Stimulated activated CD8-positive, alpha-beta memory T cell treated with anti-CD3 and anti-CD28 coated beads, Interleukin-12 subunit alpha, Interleukin-12 subunit beta, amount 100 ng/mL, for 24 hours (primary cell): ENCODE data around the gene GALNT17.

Source experiments
- DNase-seq: peaks from one replicate; pipeline ENCODE4 v3.0.0-alpha.2; 2020; ENCODE audit errors: extremely low read depth

GALNT17 gene

DNA sequence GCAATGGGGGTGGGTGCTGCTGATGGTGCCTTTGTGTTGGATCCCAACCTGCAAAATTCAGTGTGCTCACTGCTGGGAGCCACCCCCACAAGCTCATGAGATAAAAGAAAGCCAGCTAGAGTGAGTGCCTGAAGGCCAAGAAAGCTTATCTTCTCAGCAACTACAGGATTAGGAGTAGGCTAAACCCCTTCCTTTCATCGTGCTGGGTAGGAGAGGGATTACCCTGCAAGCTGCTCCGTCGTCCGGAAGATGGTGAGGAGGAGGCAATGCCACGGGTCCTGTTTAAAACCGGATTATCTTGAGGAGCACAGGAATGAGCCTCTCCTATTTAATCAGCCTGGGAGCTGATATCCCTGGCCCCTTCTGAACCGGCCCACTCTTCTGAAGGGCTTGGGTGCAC, 258.0 kb downstream of the GALNT17 start:
- DNase-seq: no peak

DNA sequence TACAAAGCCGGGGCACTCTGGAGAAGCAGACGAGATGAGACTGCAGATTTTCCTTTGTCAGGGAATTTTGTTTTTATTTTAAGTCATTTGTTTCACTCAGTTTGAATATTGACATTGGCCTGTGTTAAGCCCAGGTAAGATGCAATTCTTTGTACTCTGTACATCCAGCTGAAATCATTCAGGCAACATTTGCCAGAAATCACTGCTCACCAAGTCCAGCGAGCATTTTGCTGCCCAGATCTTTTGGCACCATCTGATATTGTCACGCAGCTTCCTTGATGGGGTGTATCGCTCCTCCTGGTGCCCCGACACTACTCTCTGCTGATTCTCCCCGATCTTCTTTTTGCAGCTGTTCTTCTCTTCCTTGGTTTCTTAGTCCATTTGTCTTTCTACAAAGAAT, 261.7 kb downstream of the GALNT17 start:
- no peak for DNase-seq

DNA sequence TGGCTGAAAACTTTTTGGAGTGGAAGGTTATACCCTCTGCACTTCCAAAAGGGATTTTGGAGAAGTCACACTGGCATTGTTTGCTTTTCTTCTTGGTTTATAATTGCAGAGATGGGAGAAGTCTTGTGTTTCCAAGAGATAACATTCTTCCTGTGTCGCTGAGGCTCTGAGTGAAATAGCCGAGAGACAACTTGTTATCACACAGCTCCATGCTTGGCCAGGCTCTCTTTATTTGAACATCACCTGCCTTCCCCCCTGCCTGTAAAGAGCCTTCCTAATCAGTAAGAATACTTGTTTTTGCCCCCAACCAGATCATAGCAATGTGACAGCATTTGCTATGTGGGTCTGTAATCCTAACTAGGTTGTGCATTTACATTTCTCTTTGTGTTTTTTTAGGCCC, 270.7 kb downstream of the GALNT17 start:
- DNase-seq: no peak

DNA sequence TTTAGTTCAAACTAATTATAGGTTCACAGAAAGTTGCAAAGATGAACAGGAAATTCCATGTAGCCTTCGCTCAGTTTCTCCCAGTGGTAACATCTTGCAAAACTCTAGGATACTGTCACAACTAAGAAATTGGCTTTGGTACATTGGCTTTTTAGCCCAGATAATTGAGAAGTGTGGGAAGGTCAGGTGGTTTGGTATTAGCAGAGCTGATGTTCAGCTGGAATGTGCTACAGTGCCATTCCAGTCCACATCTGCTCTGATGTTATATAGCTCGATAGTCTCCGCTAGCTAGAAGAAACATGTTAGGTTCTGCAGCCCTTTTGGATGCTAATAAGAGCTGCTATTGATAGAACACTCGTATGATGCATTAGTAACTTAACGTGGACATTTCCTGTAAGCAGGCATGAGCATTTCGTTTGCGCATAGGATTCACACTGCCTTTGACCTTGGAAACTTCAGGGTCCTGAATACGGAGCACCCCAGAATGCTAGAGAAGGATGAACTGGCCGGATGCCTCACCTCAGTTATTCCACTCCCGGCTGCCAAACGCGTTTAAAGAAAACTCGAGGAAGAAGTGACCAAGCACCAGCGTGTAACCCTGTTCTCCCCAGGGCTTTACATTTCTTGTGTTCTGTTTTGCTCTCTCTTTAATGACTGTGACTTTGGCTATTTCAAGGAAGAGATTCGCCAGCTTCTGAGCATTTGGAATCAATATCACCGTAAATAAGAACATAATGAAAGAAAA, 271.4 kb downstream of the GALNT17 start:
- no peak for DNase-seq

GRCh38 chr7:71404726-71405345, 272.9 kb downstream of the GALNT17 start:
- DNase-seq: no peak

DNA sequence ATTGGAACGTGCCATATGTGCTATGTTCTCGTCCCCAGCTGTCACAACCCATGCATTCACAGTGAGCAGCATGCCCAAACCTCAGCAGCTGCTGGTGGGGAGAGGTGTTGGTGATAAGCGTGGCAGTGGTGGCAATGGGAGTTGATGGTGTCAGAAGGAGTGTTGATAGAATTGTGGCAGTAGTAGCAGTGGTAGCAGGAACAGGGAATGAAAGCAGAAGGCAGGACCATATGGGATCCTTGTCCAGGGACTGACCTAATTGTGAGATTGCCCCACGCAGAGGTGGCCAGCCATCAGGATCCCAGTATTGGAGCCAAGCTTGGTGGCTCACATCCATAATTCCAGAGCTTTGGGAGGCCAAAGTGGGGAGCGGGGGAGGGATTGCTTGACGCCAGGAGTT, 276.3 kb downstream of the GALNT17 start:
- DNase-seq: no peak

DNA sequence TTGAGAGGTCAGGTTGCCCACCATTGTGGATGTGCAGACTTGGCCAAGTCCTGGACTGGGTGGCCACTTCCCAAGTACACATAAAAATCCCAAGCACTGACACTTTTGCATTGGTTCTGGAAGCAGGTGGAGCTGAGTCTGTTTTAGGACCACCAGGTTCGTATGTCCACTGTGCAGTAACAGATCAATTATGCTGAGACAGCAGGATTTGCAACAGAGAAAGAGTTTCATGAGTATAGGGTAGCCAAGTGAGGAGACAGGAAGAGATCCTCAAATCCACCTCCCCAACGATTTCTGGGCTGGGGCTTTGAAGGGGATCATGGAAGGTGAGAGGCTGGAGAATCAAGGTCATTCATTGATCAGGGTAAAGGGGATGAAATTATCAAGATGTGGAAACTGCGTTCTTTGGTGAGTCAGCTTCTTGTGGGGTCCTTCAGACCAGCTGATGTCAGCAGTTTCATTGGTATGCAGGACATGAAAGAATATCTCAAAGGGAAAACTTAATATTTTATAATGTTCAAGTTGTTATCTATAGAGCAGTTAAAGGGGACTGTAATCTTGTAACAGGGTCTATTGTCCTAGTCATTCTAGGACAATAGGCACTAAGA, 277.7 kb downstream of the GALNT17 start:
- DNase-seq: no peak

DNA sequence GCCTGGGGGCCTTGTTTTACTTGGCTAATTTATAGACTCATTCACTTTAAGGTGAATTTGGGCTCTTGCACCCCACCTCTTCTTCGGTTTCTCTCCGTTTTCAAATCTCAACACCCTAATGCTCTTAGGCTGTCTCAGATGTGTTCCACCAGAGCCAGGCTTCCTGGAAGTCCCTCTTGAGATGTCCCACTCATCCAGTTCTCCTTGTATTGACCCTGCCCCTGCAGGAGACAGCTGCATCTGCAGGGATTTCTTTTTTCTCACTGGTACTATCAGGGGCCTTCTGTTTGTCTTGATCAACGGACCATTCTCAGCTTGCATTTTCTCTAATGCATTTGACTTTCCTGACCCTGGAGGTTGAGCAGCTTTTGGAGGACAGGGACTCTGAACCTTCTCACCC, 279.5 kb downstream of the GALNT17 start:
- no peak for DNase-seq

GRCh38 chr7:71414490-71414889, 282.5 kb downstream of the GALNT17 start:
- no peak for DNase-seq

DNA sequence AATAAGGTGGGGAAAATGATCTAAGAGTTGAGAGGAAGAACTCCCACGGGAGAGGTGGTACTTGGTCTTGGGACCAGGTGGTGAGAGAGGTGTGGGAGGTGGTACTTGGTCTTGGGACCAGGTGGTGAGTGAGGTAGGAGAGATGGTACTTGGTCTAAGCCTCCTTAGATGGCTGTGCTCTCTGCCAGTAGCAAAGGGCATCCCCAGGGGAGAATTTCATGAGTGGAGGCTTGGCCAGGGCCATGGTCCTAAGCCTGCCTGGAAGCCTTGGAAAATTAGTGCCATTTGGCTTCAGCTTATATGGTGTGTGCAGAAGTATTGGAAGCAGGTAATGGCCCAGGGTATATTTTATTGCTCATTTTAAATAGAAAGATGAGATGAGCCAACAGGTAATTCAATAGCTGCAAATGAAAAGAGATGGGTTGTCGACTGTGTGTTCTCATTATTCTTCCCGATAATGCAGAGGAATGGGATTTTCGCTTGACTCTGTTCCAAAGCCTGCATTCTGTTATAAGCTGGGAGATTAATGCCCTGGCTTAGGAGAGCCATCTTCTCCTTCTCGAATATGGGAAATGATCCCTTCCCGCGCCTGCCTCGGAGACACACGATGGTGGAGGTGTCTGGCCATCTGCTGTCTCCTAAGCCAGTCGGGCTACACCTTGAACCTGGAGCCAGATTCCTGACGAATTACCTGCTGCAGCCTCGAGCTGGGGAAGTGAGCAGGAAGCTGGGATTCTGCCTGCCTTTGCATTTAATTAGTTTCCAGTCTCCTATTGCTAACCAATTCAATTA, 287.8 kb downstream of the GALNT17 start:
- no peak for DNase-seq

GRCh38 chr7:71422104-71422503, 290.2 kb downstream of the GALNT17 start:
- DNase-seq: no peak

- no peak for DNase-seq
These were observed 292.5 kb downstream of the GALNT17 start for GRCh38 chr7:71424166-71425035.

DNA sequence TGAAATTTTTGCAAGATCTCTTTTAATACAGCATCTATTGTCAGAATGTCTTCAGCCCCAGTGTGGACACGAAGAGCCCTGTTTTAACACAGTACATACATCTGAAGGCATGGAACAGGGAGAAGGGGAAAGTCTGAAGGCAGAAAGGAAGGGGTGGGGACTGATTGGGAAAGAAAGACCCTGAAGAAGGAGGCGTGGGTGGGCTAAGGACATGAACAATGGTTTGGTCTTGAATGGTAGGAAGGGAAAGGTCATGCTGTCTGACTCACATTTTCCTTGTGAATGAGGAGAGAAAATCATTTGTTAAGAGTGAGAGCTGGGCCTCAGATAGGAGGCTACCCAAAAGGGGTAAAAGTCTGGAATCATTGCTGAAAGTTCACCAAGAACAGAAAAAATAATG, 297.1 kb downstream of the GALNT17 start:
- no peak for DNase-seq

DNA sequence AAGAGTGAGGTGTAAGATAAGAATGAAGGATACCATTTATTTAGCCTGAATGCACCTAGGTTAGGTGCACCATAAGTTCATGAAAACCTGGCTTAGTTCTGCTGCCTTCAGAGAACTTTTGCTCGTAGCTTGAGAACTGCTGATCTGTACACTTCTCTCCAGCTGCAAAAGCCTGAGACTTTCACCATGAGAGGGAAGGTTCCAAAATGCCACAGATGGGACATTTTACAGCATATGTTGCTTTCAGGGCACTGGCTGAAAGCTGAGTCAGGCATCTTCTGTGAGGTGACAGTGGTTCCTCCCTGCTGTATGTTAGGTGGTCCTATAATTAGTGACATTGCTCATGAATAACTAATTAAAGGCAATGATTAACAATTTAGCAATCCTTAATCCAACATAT, 298.3 kb downstream of the GALNT17 start:
- no peak for DNase-seq

- no peak for DNase-seq
These were observed 307.4 kb downstream of the GALNT17 start for GRCh38 chr7:71439321-71439720.

DNA sequence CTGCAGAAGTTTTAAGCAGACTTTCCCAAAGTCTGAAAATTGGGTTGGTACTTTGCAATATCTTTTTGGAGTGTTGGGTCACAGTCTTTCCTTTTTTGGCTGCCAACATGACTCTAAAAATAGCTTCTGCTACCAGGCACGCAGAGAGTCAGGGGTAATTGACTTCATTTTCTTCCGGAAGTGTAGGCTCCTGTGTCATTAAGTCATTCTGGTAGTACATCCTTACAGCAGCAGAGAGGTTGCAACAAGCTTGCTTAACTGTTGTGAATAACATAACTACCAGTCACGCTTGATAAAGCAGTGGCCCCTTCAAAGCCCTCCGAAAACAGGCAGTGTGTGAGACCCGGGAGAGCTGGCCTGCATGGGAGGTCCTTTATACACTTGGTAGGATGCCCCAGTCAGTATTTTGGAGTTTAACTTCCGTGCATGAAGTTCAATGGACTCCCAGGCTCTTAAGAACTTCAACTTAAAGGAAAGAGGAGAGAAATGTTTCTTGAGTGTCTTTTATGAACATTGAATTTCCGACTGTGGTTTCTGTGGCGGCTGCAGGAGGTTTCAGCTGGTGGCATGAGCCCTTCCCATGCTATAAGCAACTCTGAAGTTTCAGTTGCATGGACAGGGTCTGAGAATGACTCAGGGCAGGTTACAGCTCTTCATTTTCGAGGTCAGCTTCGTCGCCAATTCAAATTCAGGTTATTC, 310.7 kb downstream of the GALNT17 start:
- DNase-seq: no peak

GRCh38 chr7:71443191-71443530, 311.2 kb downstream of the GALNT17 start:
- DNase-seq: no peak

DNA sequence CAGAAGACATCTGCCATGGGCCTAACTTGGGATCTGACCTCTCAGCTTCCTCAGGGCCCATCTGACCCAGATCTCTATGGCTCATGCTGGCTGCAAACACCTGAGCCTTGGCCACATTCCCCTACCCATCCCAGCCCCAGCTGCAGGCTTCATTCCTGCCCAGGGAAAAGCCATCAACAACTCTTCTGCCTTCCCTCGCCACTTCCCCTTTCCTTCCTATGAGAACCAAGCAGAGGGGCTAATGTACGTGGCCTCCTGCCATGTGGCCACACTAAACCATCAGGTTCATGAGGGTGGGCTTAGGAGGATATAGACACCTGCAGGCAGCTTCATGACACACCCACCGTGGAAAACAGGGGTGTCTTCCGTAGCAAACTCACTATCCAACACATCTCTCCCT, 312.2 kb downstream of the GALNT17 start:
- DNase-seq: no peak

DNA sequence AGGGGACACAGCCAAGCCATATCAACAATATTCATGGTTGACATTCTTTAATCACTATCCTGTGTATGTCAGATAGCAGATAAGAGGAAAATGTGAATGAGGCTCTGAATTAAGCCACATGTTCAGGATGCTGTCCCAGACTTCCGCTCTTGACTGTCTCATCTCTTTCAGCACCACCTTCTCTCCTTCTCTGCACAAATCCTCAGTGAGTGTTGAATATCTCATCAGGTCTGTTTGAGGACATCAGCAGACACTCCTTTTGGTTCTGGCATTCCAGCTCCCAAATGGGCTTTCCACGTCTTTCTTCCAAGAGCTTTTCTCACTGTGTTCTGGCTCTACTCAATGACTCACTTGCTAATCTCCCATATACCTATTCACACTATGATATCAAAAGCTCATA, 321.7 kb downstream of the GALNT17 start:
- no peak for DNase-seq

DNA sequence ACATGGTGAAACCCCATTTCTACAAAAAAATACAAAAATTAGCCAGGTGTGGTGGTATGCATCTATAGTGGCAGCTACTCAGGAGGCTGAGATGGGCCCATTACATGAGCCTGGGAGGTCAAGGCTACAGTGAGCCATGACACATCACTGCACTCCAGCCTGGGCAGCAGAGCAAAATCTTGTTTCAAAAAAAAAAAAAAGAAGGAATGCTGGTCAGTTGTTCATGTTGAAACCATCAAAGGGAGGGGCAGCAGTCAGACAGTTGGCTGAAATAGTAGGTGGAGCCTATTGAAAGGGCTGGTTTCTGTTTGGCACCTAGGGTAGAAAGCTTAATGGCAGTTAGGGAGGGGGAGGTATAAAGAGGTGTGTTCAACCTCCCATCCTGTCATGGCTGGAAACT, 323.0 kb downstream of the GALNT17 start:
- DNase-seq: no peak

- no peak for DNase-seq
These were observed 325.1 kb downstream of the GALNT17 start for GRCh38 chr7:71457021-71457420.
